Osteoblast (primary cell): ENCODE data around the gene CELF2. TPM values are rescaled to one million over a fixed set of nuclear protein-coding genes. Genes with fewer than 3 reads are reported as not detected.

Experiments used
- DNase-seq: peaks from one replicate; pipeline ENCODE4 v3.0.0; 2011; ENCODE audit warnings: low spot score, mixed read lengths; ENCODE audit not compliant: insufficient read length; ENCODE audit errors: missing footprints
- H2AFZ ChIP-seq: 2 replicates; pipeline ENCODE4 v1.6.0; 2011; ENCODE audit warnings: mild to moderate bottlenecking, low read length
- H3K27ac ChIP-seq: 2 replicates; pipeline ENCODE4 v1.5.1; 2011; ENCODE audit warnings: mild to moderate bottlenecking, low read depth, low read length, moderate library complexity
- H3K27me3 ChIP-seq: 2 replicates; pipeline ENCODE4 v1.6.0; 2012; ENCODE audit warnings: mild to moderate bottlenecking, control low read depth, inconsistent platforms, low read length, moderate library complexity; ENCODE audit not compliant: insufficient read depth
- H3K36me3 ChIP-seq: 2 replicates; pipeline ENCODE4 v1.5.1; 2011; ENCODE audit warnings: mild to moderate bottlenecking, low read length, control low read depth, moderate library complexity; ENCODE audit not compliant: insufficient read depth
- H3K4me1 ChIP-seq: 2 replicates; pipeline ENCODE4 v1.5.1; 2011; ENCODE audit warnings: mild to moderate bottlenecking, low read length, control low read depth, moderate library complexity; ENCODE audit not compliant: insufficient read depth
- H3K4me2 ChIP-seq: 2 replicates; pipeline ENCODE4 v1.6.0; 2011; ENCODE audit warnings: mild to moderate bottlenecking, low read length; ENCODE audit not compliant: insufficient read depth
- H3K4me3 ChIP-seq: fragments of 200-600 bp; sonication (generic); 3 replicates; pipeline ENCODE4 v1.5.1; 2012; ENCODE audit warnings: mild to moderate bottlenecking, low read length, inconsistent platforms; ENCODE audit not compliant: insufficient read depth
- H3K79me2 ChIP-seq: 2 replicates; pipeline ENCODE4 v1.6.0; 2012; ENCODE audit warnings: mild to moderate bottlenecking, low read length, control low read depth, inconsistent platforms; ENCODE audit not compliant: insufficient read depth
- H3K9me3 ChIP-seq: 2 replicates; pipeline ENCODE4 v1.5.1; 2011; ENCODE audit warnings: low read depth, low read length, control low read depth
- H4K20me1 ChIP-seq: 2 replicates; pipeline ENCODE4 v1.6.0; 2012; ENCODE audit warnings: mild to moderate bottlenecking, low read length, control low read depth; ENCODE audit not compliant: insufficient read depth
- CTCF ChIP-seq: IDR thresholded peaks from 2 replicates; pipeline ENCODE4 v1.5.1; 2011; ENCODE audit warnings: mild to moderate bottlenecking, low read depth, low read length, moderate library complexity; ENCODE audit errors: extremely low read depth
- total RNA-seq: library from RNA; depleted of rRNA; stranded (reverse); fragments of >200 nt; gene quantifications from 2 replicates; pipeline ENCODE4 v1.2.3, GENCODE V29; 2012

The CELF2 gene
- total RNA-seq, 1 donor = 7.6 TPM

GRCh38 chr10:11294831-11295450 is 277.3 kb downstream of the CELF2 start:
- no peak for TF ChIP-seq CTCF
- Histone ChIP-seq H3K27me3 (no peaks in the 10 kb centered on the region), H3K4me1 (no peaks in the 10 kb centered on the region), H3K27ac (no peak overlapping the region), H4K20me1 (no peaks in the 10 kb centered on the region), H3K4me2 (no peak overlapping the region), H3K4me3 (no peak overlapping the region), H2AFZ (no peak overlapping the region), H3K79me2 (no peaks in the 10 kb centered on the region), H3K9me3 (no peaks in the 10 kb centered on the region), H3K36me3 (no peaks in the 10 kb centered on the region)
- DNase-seq = no peak

DNA sequence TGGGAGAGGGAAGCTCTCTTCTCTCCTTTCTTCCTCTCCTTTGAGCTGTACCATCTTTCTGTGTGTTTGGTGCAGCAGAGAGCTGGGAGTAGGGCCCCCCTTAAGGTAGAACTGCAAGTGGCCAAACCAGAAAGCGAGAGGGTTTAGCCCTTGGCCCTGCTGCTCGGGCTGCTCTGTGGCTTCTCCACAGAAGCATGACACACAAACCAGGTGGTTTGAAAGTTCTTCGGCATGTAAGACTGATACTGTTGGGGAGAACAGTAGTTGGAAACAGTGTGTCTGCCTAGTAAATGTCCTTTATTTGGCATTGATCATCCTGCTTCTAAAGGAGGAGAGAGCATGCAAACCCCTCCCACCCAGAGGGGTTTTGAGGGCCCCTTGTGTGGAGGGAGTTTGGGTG is 277.8 kb downstream of the CELF2 start:
- DNase-seq = no peak
- no peak overlapping the region for H3K4me2 ChIP-seq
- no peaks in the 10 kb centered on the region for H3K9me3 ChIP-seq
- TF ChIP-seq CTCF = no peak
- H2AFZ ChIP-seq = no peak overlapping the region
- no peaks in the 10 kb centered on the region for H3K27me3 ChIP-seq
- no peaks in the 10 kb centered on the region for H3K79me2 ChIP-seq
- no peak overlapping the region for H3K4me3 ChIP-seq
- no peaks in the 10 kb centered on the region for H3K36me3 ChIP-seq
- no peaks in the 10 kb centered on the region for H3K4me1 ChIP-seq
- no peaks in the 10 kb centered on the region for H4K20me1 ChIP-seq
- H3K27ac ChIP-seq = no peak overlapping the region

DNA sequence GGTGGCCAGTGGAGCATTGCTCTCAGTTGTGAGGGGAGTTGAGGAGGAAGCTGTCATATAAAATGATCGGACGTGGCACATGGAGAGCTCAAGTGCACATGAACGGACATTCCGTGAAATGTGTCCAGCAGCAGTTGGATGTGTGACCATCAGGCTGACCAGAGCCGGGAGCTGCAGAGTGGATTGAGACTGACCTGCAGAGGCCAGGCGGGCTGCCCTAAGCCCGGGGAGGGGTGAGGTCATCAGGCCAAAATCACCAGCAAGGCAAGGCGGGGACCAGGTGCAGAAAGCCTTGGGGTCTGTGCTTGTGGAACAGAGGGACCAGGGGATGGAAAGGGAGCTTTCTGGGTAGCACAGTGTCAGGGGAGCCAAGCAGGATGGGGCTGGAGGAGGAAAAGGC is 279.5 kb downstream of the CELF2 start:
- no peaks in the 10 kb centered on the region for H3K36me3 ChIP-seq
- TF ChIP-seq CTCF = no peak
- no peak overlapping the region for H3K4me2 ChIP-seq
- H3K4me1 ChIP-seq = no peaks in the 10 kb centered on the region
- H3K4me3 ChIP-seq = no peak overlapping the region
- no peaks in the 10 kb centered on the region for H3K79me2 ChIP-seq
- H2AFZ ChIP-seq = no peak overlapping the region
- no peaks in the 10 kb centered on the region for H4K20me1 ChIP-seq
- H3K9me3 ChIP-seq = no peaks in the 10 kb centered on the region
- no peak for DNase-seq
- no peaks in the 10 kb centered on the region for H3K27me3 ChIP-seq
- no peak overlapping the region for H3K27ac ChIP-seq

DNA sequence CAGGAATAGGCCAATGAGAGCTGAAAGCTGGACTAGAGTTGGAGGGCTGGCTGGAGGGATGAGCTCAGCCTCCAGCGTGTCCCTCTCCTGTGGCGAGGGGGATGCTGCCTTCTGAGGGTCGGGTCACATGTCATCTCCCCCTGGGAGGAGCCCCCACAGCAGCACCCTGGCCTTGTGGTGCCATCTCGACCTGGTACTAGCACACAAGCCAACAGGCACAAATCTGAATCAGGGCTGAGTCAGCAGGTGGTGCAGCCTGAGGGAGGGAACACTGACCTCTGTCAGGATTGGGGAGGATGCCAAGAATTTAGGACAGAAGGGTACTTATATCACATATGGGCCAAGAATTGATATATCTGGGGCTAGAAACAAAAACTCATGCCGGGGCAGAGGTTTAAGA is 280.4 kb downstream of the CELF2 start:
- H3K4me3 ChIP-seq = no peak overlapping the region
- no peak overlapping the region for H3K4me2 ChIP-seq
- H3K27me3 ChIP-seq = no peaks in the 10 kb centered on the region
- no peaks in the 10 kb centered on the region for H3K36me3 ChIP-seq
- no peaks in the 10 kb centered on the region for H3K4me1 ChIP-seq
- DNase-seq = no peak
- H4K20me1 ChIP-seq = no peaks in the 10 kb centered on the region
- H3K79me2 ChIP-seq = no peaks in the 10 kb centered on the region
- H3K9me3 ChIP-seq = no peaks in the 10 kb centered on the region
- no peak overlapping the region for H2AFZ ChIP-seq
- TF ChIP-seq CTCF = no peak
- no peak overlapping the region for H3K27ac ChIP-seq
